ENCODE data around the gene CTXN1. TPM values are rescaled to one million over a fixed set of nuclear protein-coding genes. Genes with fewer than 3 reads are reported as not detected.

Gene CTXN1
- total RNA-seq, 3 donors from 2014 or later (not counting 1 experiment from before 2014, with no cell fraction given) = 0.39 TPM; not detected in 2

- Mint-ChIP-seq H3K4me3 (peak within 1 kb of the TSS; percentile 95), H3K27ac (peak within 1 kb of the TSS; percentile 98 to 100), H3K4me1 (peaks cover 15 to 34% of the 10 kb centered on the region in 2 donors), H3K36me3 (peaks cover 6% of the 10 kb centered on the region), H3K9me3 (no peaks in the 10 kb centered on the region), H3K27me3 (ENCODE audit: low read depth in 2 of 2) (peaks cover 0 to 4% of the 10 kb centered on the region in 2 donors)
- TF ChIP-seq CTCF (IDR thresholded peaks at IDR 0.05) = no peak
- DNase-seq (peak; percentile 98 to 99), ATAC-seq (peak; percentile 93 to 98 (median 94))
- H3K4me1 ChIP-seq (ENCODE audit: control insufficient read depth, insufficient read depth, low read length) = peaks cover 20% of the 10 kb centered on the region
- under 1% methylated on average over 56 of the region's 56 CpGs for WGBS (ENCODE audit: insufficient coverage)
- H3K27me3 ChIP-seq (ENCODE audit: control insufficient read depth, insufficient read depth, low read length) = no peaks in the 10 kb centered on the region
- intact Hi-C loops (cut with micrococcal nuclease) = loop anchor here (1.0 to 2.0 kb wide), 5 partner anchors 15 to 310 kb away; partner anchors contain the start of gene MAP2K7
- peak within 1 kb of the TSS; percentile 97 for H3K27ac ChIP-seq (ENCODE audit: low read length)
- H3K9me3 ChIP-seq (ENCODE audit: control insufficient read depth, insufficient read depth, low read length) = no peaks in the 10 kb centered on the region
- peaks cover 9% of the 10 kb centered on the region for H3K36me3 ChIP-seq (ENCODE audit: control insufficient read depth, insufficient read depth, low read length)
- H3K4me3 ChIP-seq (ENCODE audit: low read length) = peak within 1 kb of the TSS; percentile 91
Measured at GRCh38 chr19:7943444-7944176, 17.7 kb upstream of the CTXN1 start, which contains the start of gene TIMM44. Gene TIMM44 (minus strand): TSS chr19:7943666. CDS start chr19:7943651, 15 bp downstream.

DNA sequence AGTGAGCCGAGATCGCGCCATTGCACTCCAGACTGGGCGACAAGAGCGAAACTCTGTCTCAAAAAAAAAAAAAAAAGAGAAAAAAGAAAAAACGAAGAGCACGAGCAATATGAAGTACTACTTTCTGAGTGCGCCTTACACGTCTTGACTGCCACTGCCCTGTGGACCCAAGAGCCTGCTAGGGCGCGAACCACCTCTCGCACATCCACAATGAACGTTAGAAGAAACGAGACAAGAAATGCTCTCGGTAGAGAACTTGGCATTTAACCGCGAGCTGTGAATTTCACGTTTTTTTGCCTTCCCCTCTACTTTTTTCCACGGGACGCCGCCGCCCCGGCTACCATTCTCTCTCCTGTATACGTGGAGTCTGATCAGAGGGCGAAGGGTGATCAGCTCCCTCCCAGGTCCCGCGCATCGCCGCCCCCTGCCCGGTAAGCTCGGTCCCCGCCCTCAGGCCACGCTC, 17.1 kb upstream of the CTXN1 start:
- intact Hi-C loops (cut with micrococcal nuclease) = loop anchor here (1.0 to 2.0 kb wide), 3 partner anchors 14 to 59 kb away; partner anchors contain the start of gene MAP2K7

GRCh38 chr19:7941895-7942596, 16.1 kb upstream of the CTXN1 start:
- Mint-ChIP-seq H3K4me3 (peak overlapping the region; percentile 25), H3K4me1 (peaks cover 15 to 35% of the 10 kb centered on the region in 2 donors), H3K27ac (peak overlapping the region; percentile 98 to 100), H3K27me3 (ENCODE audit: low read depth in 2 of 2) (peaks cover 0 to 4% of the 10 kb centered on the region in 2 donors), H3K36me3 (peaks cover 6% of the 10 kb centered on the region), H3K9me3 (no peaks in the 10 kb centered on the region)
- ATAC-seq (no peak), DNase-seq (no peak)
- Histone ChIP-seq H3K9me3 (ENCODE audit: control insufficient read depth, insufficient read depth, low read length) (no peaks in the 10 kb centered on the region), H3K36me3 (ENCODE audit: control insufficient read depth, insufficient read depth, low read length) (peaks cover 17% of the 10 kb centered on the region), H3K4me1 (ENCODE audit: control insufficient read depth, insufficient read depth, low read length) (peaks cover 20% of the 10 kb centered on the region), H3K27me3 (ENCODE audit: control insufficient read depth, insufficient read depth, low read length) (no peaks in the 10 kb centered on the region), H3K4me3 (ENCODE audit: low read length) (no peak overlapping the region), H3K27ac (ENCODE audit: low read length) (no peak overlapping the region)
- 93% methylated on average over 19 of the region's 19 CpGs for WGBS (ENCODE audit: insufficient coverage)
- no peak for TF ChIP-seq CTCF (IDR thresholded peaks at IDR 0.05)
- intact Hi-C loops (cut with micrococcal nuclease) = loop anchor here (2.0 kb wide), 1 partner anchor 13 kb away; no protein-coding TSS in a partner anchor

More for the DNA sequence above, 17.1 kb upstream of the CTXN1 start:
- H3K36me3 Mint-ChIP-seq = peaks cover 6% of the 10 kb centered on the region
- no peaks in the 10 kb centered on the region for H3K27me3 ChIP-seq (ENCODE audit: control insufficient read depth, insufficient read depth, low read length)
- ATAC-seq (peak in 2 of 3 donors; percentile 2 to 3), DNase-seq (no peak)
- peaks cover 20% of the 10 kb centered on the region for H3K4me1 ChIP-seq (ENCODE audit: control insufficient read depth, insufficient read depth, low read length)
- H3K27ac ChIP-seq (ENCODE audit: low read length) = peak overlapping the region; percentile 97
- H3K9me3 Mint-ChIP-seq = no peaks in the 10 kb centered on the region
- no peaks in the 10 kb centered on the region for H3K9me3 ChIP-seq (ENCODE audit: control insufficient read depth, insufficient read depth, low read length)
- peaks cover 12% of the 10 kb centered on the region for H3K36me3 ChIP-seq (ENCODE audit: control insufficient read depth, insufficient read depth, low read length)
- 8% methylated on average over 33 of the region's 33 CpGs for WGBS (ENCODE audit: insufficient coverage)
- no peak for TF ChIP-seq CTCF (IDR thresholded peaks at IDR 0.05)
- peak overlapping the region; percentile 91 for H3K4me3 ChIP-seq (ENCODE audit: low read length)
- H3K27ac Mint-ChIP-seq = peak overlapping the region; percentile 98 to 100
- H3K27me3 Mint-ChIP-seq (ENCODE audit: low read depth in 2 of 2) = peaks cover 0 to 4% of the 10 kb centered on the region in 2 donors
- peaks cover 15 to 35% of the 10 kb centered on the region in 2 donors for H3K4me1 Mint-ChIP-seq
- peak overlapping the region; percentile 95 for H3K4me3 Mint-ChIP-seq

All from natural killer cell (primary cell).